Measurements from ENCODE around the gene HTATIP2. TPM values are rescaled to one million over a fixed set of nuclear protein-coding genes. Genes with fewer than 3 reads are reported as not detected.

HTATIP2 gene
- total and polyA plus RNA-seq, 4 donors, result 9.3 to 69.3 (median 39.6) TPM

- ATAC-seq (ENCODE audit: insufficient read depth, low FRiP score), result no peak
- no peak for DNase-seq
- no peak for TF ChIP-seq CTCF (IDR thresholded peaks at IDR 0.05; ENCODE audit: control extremely low read depth, extremely low read depth)
These were observed 51.9 kb downstream of the HTATIP2 start for GRCh38 chr11:20415432-20415831.

GRCh38 chr11:20417771-20418170 is 54.3 kb downstream of the HTATIP2 start:
- WGBS, 2 donors, result 59 to 69% methylated on average over 2 of the region's 2 CpGs
- Histone ChIP-seq H3K36me3 (ENCODE audit: control insufficient read depth in 4 of 4, insufficient read depth in 4 of 4, low read length in 4 of 4) (peaks cover 3 to 8% (median 5%) of the 10 kb centered on the region in 4 donors), H3K27ac (ENCODE audit: low read depth in 1 of 2, low read length in 1 of 2) (no peak overlapping the region), H3K27me3 (ENCODE audit: control insufficient read depth in 3 of 3, insufficient read depth in 3 of 3, low read length in 2 of 3) (no peaks in the 10 kb centered on the region), H3K4me3 (no peak overlapping the region), H3K4me1 (ENCODE audit: control insufficient read depth in 5 of 5, insufficient read depth in 5 of 5, low read length in 5 of 5) (no peaks in the 10 kb centered on the region), H3K9ac (ENCODE audit: insufficient read depth in 1 of 2, low read length in 2 of 2) (no peak overlapping the region), H3K9me3 (ENCODE audit: control insufficient read depth in 4 of 4, insufficient read depth in 3 of 4, low read length in 3 of 4) (no peaks in the 10 kb centered on the region)
- no peak for DNase-seq
- no peak for ATAC-seq (ENCODE audit: insufficient read depth, low FRiP score)
- TF ChIP-seq CTCF (IDR thresholded peaks at IDR 0.05; ENCODE audit: control extremely low read depth, extremely low read depth), result no peak

More at GRCh38 chr11:20415432-20415831, 51.9 kb downstream of the HTATIP2 start:
- Histone ChIP-seq H3K4me3 (no peak overlapping the region), H3K36me3 (ENCODE audit: control insufficient read depth in 4 of 4, insufficient read depth in 4 of 4, low read length in 4 of 4) (peaks cover 0 to 5% (median 2%) of the 10 kb centered on the region in 4 donors), H3K27ac (ENCODE audit: low read depth in 1 of 2, low read length in 1 of 2) (no peak overlapping the region), H3K4me1 (ENCODE audit: control insufficient read depth in 5 of 5, insufficient read depth in 5 of 5, low read length in 5 of 5) (no peaks in the 10 kb centered on the region), H3K9me3 (ENCODE audit: control insufficient read depth in 4 of 4, insufficient read depth in 3 of 4, low read length in 3 of 4) (no peaks in the 10 kb centered on the region), H3K27me3 (ENCODE audit: control insufficient read depth in 3 of 3, insufficient read depth in 3 of 3, low read length in 2 of 3) (no peaks in the 10 kb centered on the region), H3K9ac (ENCODE audit: insufficient read depth in 1 of 2, low read length in 2 of 2) (no peak overlapping the region)

- ATAC-seq (ENCODE audit: insufficient read depth, low FRiP score), result no peak
These were observed 58.4 kb downstream of the HTATIP2 start for GRCh38 chr11:20421946-20422345.

More at GRCh38 chr11:20421946-20422345, 58.4 kb downstream of the HTATIP2 start:
- WGBS, 2 donors, result 94 to 96% methylated on average over 2 of the region's 2 CpGs
- Histone ChIP-seq H3K4me1 (ENCODE audit: control insufficient read depth in 5 of 5, insufficient read depth in 5 of 5, low read length in 5 of 5) (no peaks in the 10 kb centered on the region), H3K36me3 (ENCODE audit: control insufficient read depth in 4 of 4, insufficient read depth in 4 of 4, low read length in 4 of 4) (peaks cover 0 to 8% (median 4%) of the 10 kb centered on the region in 4 donors), H3K4me3 (no peak overlapping the region), H3K27ac (ENCODE audit: low read depth in 1 of 2, low read length in 1 of 2) (no peak overlapping the region), H3K9me3 (ENCODE audit: control insufficient read depth in 4 of 4, insufficient read depth in 3 of 4, low read length in 3 of 4) (no peaks in the 10 kb centered on the region), H3K9ac (ENCODE audit: insufficient read depth in 1 of 2, low read length in 2 of 2) (no peak overlapping the region), H3K27me3 (ENCODE audit: control insufficient read depth in 3 of 3, insufficient read depth in 3 of 3, low read length in 2 of 3) (no peaks in the 10 kb centered on the region)
- no peak for DNase-seq
- TF ChIP-seq CTCF (IDR thresholded peaks at IDR 0.05; ENCODE audit: control extremely low read depth, extremely low read depth), result no peak

Measured in lung (tissue), 12 donors.